NCI-H1092 (cell line): Measurements from ENCODE around the gene SSR3.

ENCODE experiments used
- DNase-seq: peaks from one replicate; lab custom pipeline; 2025; lab: John Stamatoyannopoulos, UW

SSR3 gene

DNA sequence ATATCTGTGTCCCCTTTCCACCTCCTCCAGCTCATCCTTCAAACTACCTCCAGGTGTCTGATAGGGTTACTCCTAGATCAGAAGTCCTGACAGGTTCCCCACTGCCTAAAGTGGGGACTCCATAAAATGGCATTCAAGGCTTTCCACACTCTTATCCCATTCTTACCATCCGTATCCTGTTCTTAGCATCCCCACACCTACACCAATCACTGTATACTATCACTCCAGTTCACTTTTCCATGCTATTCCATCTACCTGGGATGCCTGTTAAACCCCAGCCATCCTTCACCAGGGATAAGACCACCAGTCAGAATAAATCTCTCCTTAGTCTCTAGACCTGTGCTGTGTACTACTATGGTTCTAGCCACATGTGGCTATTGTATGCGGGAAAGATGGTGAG lies 19.1 kb downstream of the SSR3 start:
- no peak for DNase-seq

DNA sequence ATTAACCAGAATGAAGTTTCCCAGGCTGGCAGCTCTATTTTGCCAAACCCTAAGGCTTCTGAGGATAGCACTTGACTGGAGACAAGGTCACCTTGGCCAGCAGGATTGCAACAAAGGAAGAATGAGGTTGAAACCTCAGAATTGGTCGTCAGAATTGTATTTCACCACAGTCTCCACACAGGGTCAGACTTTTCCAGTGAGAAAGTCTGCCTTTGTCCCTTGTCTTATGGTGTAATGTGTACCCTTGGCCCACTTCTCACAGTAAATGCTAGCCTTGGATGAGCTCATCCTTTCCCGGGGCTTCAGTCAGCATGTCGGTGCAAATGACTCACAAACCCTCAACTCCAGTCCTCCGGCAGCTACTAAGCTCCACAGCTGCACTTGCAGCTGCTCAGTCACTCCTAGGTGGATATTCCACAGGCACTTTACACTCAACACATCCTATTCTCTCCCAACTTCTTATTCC lies 19.7 kb downstream of the SSR3 start:
- DNase-seq = no peak

GRCh38 chr3:156533205-156533604 lies 21.7 kb downstream of the SSR3 start:
- DNase-seq = no peak

GRCh38 chr3:156532730-156533129 lies 22.2 kb downstream of the SSR3 start:
- DNase-seq = no peak

- DNase-seq = no peak
These were observed 23.9 kb downstream of the SSR3 start for GRCh38 chr3:156530980-156531379.

GRCh38 chr3:156527060-156527459 lies 27.9 kb downstream of the SSR3 start:
- no peak for DNase-seq

GRCh38 chr3:156525808-156526207 lies 29.1 kb downstream of the SSR3 start:
- no peak for DNase-seq

GRCh38 chr3:156522673-156523072 lies 32.2 kb downstream of the SSR3 start:
- DNase-seq = no peak

DNA sequence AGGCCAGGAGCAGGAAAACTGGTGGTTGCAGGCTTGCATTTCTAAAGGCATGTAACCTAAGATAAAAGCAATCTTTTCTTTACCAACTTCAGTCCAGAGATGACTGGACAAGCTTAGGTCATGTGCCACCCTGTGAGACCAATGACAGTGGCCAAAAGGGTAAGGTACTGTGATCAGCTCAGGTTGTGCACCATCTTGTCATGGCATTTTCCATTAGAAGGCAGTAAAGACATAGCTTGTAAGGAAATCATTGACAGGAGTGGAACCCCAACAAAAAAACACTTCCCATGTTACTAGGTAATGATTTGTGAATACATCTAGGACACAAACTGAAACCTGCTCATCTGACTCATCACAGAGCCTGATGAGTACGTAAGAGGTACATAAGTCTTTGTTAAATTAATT lies 35.2 kb downstream of the SSR3 start:
- DNase-seq = no peak

- no peak for DNase-seq
These were observed 36.2 kb downstream of the SSR3 start for GRCh38 chr3:156518726-156519125.

- DNase-seq = no peak
These were observed 38.0 kb downstream of the SSR3 start for GRCh38 chr3:156516961-156517360.

DNA sequence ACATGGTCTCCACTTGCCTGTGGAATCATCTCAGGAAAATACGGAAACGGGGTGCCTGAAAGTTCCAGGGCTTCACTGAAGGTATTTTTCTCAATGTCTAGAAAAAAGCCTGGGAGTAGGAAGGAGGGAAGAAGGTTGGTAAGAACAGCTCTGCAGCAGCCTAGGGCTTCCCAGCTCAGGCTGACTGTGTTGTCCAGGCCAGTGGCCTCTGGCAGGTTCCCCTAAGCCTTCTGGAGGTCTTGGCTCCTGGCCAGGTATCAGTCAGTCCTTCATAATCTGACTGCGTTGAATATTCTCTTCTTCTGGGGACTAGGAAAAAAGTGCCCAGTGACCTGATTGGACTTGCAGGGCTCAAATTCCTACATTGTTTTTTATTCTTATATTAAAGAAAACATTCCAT lies 38.6 kb downstream of the SSR3 start:
- peak; percentile 6 for DNase-seq

GRCh38 chr3:156513619-156514018 lies 41.3 kb downstream of the SSR3 start:
- no peak for DNase-seq

- no peak for DNase-seq
These were observed 42.8 kb downstream of the SSR3 start for GRCh38 chr3:156511987-156512677.

- DNase-seq = peak; percentile 15
These were observed 45.4 kb downstream of the SSR3 start for GRCh38 chr3:156509189-156510174.

DNA sequence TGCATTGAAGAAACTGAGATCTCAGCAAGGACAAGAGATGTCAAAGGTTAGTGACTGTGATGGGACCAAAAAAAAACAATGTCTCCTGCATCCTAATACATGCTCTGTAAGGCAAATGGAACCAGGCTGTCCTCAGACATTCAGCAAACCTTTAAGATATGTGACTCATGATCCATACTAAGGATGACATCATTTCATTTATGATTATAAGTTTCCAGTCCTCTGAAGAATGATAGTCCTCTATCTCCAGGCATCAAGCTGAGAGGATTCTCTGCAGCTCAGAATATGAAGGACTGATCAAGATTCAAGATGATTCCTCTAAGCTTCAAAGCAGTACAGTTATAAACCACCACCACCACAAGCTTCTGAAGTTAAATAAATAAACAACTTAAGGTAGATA lies 47.6 kb downstream of the SSR3 start:
- DNase-seq = no peak

GRCh38 chr3:156498307-156498706 lies 56.6 kb downstream of the SSR3 start:
- no peak for DNase-seq

GRCh38 chr3:156497326-156497725 lies 57.6 kb downstream of the SSR3 start:
- DNase-seq = no peak

DNA sequence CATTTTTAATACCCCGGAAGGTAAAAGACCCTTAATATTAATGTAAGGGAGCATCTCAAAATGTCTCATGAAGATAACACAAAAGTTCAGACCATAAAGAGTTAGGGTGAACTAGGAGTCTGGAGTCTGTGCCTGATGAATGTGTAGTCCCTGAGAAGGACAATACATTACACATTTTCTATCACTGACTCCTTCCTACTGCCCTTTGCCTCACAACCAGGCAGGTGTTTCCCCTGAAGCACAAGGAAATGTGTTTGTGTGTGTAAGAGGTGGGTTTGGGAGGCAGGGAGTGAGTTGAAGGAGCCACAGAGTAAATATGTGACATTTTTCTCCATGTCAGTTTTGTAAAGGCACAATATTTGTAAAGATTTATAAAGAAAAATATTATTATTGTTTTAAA lies 59.1 kb downstream of the SSR3 start:
- no peak for DNase-seq

DNA sequence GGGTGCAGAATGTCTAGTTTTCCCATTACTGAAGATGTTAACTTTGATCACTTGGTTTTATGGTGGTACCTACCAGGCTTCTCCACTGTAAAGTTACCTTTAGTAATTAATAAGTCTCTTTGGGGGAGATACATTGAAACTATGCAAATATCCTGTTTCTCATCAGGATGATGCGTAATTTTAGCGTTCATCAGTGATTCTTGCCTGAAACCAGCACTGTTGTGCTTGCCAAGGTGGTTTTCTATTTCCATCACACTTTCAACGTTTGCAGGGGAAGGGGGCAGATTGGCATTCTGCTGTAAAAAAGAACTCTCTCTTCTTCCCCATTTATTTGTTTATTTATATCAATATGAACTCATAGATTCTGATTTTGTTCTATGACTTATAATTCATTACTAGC lies 61.0 kb downstream of the SSR3 start:
- no peak for DNase-seq

GRCh38 chr3:156492801-156493261 lies 62.1 kb downstream of the SSR3 start:
- DNase-seq = no peak

DNA sequence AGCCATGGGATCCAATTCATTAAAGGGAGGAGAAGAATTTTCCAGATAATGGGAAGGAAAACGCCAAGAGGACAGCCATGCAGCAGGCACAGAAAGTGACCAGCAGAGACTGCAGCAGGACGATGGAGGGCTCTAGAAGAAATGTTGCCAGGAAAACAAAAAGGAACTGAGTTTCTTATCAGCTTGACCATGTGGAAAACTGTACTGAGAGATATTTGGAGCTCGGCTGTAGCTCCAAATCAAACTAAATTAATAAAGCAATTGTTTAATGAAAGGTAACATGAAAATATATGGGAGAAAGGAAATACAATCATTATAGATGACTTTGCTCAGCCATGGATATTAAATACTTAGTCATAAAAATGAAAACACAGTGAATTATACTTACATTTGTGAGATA lies 63.7 kb downstream of the SSR3 start:
- DNase-seq = no peak
